ENCODE results near the gene PTPRN2.
"Not testable (repeated sequence)": the region's sequence is repeated elsewhere in the genome, so short reads cannot be mapped to it uniquely, and the experiment has no call there.

DNA sequence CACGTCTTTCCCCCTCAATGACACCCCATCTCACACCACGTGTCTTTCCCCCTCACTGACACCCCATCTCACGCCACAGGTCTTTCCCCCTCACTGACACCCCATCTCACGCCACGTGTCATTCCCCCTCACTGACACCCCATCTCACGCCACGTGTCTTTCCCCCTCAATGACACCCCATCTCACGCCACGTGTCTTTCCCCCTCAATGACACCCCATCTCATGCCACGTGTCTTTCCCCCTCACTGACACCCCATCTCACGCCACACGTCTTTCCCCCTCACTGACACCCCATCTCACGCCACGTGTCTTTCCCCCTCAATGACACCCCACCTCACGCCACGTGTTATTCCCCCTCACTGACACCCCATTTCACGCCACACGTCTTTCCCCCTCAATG lies 440.2 kb downstream of the PTPRN2 start:
- not testable (repeated sequence) for TF ChIP-seq EZH2 (IDR thresholded peaks at IDR 0.05; ENCODE audit: borderline replicate concordance, low read depth, low read length, poor library complexity, severe bottlenecking)
- TF ChIP-seq, protein P1, sequence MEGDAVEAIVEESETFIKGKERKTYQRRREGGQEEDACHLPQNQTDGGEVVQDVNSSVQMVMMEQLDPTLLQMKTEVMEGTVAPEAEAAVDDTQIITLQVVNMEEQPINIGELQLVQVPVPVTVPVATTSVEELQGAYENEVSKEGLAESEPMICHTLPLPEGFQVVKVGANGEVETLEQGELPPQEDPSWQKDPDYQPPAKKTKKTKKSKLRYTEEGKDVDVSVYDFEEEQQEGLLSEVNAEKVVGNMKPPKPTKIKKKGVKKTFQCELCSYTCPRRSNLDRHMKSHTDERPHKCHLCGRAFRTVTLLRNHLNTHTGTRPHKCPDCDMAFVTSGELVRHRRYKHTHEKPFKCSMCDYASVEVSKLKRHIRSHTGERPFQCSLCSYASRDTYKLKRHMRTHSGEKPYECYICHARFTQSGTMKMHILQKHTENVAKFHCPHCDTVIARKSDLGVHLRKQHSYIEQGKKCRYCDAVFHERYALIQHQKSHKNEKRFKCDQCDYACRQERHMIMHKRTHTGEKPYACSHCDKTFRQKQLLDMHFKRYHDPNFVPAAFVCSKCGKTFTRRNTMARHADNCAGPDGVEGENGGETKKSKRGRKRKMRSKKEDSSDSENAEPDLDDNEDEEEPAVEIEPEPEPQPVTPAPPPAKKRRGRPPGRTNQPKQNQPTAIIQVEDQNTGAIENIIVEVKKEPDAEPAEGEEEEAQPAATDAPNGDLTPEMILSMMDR (conservative IDR thresholded peaks at IDR 0.05; ENCODE audit: low read depth, low read length) = not testable (repeated sequence)

All from A673 (cell line).